CD4-positive, alpha-beta T cell (primary cell): ENCODE data around the gene OR2L8. TPM values are rescaled to one million over a fixed set of nuclear protein-coding genes. Genes with fewer than 3 reads are reported as not detected.

Experiments used
- ATAC-seq: fragments of 200-7000 bp; cut with Tn5 transposase; one replicate; pipeline ENCODE4 v1.10.0; 2022; ENCODE audit warnings: mild to moderate bottlenecking; ENCODE audit not compliant: poor library complexity
- CTCF ChIA-PET: fragments of 350-600 bp; sonication (Branson Sonifier 250); formaldehyde crosslinking; loops from one replicate; lab custom pipeline; 2021; ENCODE audit warnings: antibody characterized with exemption, inconsistent platforms; lab: Charles Lee
- POLR2A ChIA-PET: fragments of 350-600 bp; sonication (Branson Sonifier 250); formaldehyde crosslinking; loops from one replicate; lab custom pipeline; 2021; ENCODE audit warnings: antibody characterized with exemption, inconsistent platforms; lab: Charles Lee
- DNase-seq, 14 experiments: peaks; one replicate each; pipeline ENCODE4 v3.0.0-alpha.2; 2013 to 2020; ENCODE audit warnings: mixed read lengths in 2 of 14
- H3K27ac ChIP-seq, 2 donors: one replicate each; pipeline versions ENCODE4 v1.5.1 to v1.7.0; 2013; ENCODE audit warnings: low read length in 2 of 2, low read depth in 1 of 2, mild to moderate bottlenecking in 1 of 2
- H3K27me3 ChIP-seq, 2 experiments: 1 replicate in 1 of 2; 2 replicates in 1 of 2; pipeline versions ENCODE4 v1.6.1 to v1.7.0; 2013; ENCODE audit warnings: low read length in 2 of 2, control low read depth in 1 of 2, mild to moderate bottlenecking in 1 of 2, moderate library complexity in 1 of 2; ENCODE audit not compliant: insufficient read depth in 2 of 2, control insufficient read depth in 1 of 2
- H3K36me3 ChIP-seq: one replicate; pipeline ENCODE4 v1.6.1; 2013; ENCODE audit warnings: low read length, control low read depth; ENCODE audit not compliant: insufficient read depth
- H3K4me1 ChIP-seq: one replicate; pipeline ENCODE4 v1.6.1; 2013; ENCODE audit warnings: low read length, control low read depth; ENCODE audit not compliant: insufficient read depth
- H3K4me3 ChIP-seq: one replicate; pipeline ENCODE4 v1.5.1; 2013; ENCODE audit warnings: mild to moderate bottlenecking, low read length, moderate library complexity
- H3K9me3 ChIP-seq, 2 experiments: 1 replicate in 1 of 2; 2 replicates in 1 of 2; pipeline versions ENCODE4 v1.6.1 to v1.7.0; 2013; ENCODE audit warnings: low read length in 2 of 2, mild to moderate bottlenecking in 2 of 2, control low read depth in 1 of 2, moderate library complexity in 1 of 2; ENCODE audit not compliant: control insufficient read depth in 1 of 2, insufficient read depth in 1 of 2
- H3K27ac Mint-ChIP-seq: one replicate; pipeline ENCODE4 v1.8.0; 2020; ENCODE audit warnings: mixed read lengths
- H3K27me3 Mint-ChIP-seq: one replicate; pipeline ENCODE4 v1.8.0; 2021; ENCODE audit warnings: mixed read lengths
- H3K36me3 Mint-ChIP-seq: one replicate; pipeline ENCODE4 v1.8.0; 2021; ENCODE audit warnings: low read depth, mixed read lengths
- H3K4me1 Mint-ChIP-seq: one replicate; pipeline ENCODE4 v1.8.0; 2021; ENCODE audit warnings: low read depth, mixed read lengths
- H3K4me3 Mint-ChIP-seq: one replicate; pipeline ENCODE4 v1.8.0; 2020; ENCODE audit warnings: mild to moderate bottlenecking, mixed read lengths
- H3K9me3 Mint-ChIP-seq: one replicate; pipeline ENCODE4 v1.8.0; 2020; ENCODE audit warnings: mixed read lengths
- intact Hi-C, 2 experiments: fragments of 100-400 bp; cut with DNase I in 1 of 2; cut with micrococcal nuclease in 1 of 2; formaldehyde crosslinking; loops; one replicate each; pipeline versions ENCODE4 v1.15.1 to v1.9.0; 2023 to 2025; cut with DNase I, micrococcal nuclease
- total RNA-seq, 174 experiments: library from RNA in 2 of 174; stranded (reverse) in 2 of 174; gene quantifications; one replicate each; pipeline ENCODE4 v1.2.3 and lab custom pipeline; 2021 to 2026
- TF ChIP-seq, protein P1 (sequence below): fragments of 200-600 bp; IDR thresholded peaks from one replicate; pipeline ENCODE4 v1.8.0; 2022; ENCODE audit warnings: antibody characterized with exemption, mild to moderate bottlenecking

The OR2L8 gene
- total RNA-seq, 2 experiments from 2014 or later = 0.55 to 0.78 TPM

DNA sequence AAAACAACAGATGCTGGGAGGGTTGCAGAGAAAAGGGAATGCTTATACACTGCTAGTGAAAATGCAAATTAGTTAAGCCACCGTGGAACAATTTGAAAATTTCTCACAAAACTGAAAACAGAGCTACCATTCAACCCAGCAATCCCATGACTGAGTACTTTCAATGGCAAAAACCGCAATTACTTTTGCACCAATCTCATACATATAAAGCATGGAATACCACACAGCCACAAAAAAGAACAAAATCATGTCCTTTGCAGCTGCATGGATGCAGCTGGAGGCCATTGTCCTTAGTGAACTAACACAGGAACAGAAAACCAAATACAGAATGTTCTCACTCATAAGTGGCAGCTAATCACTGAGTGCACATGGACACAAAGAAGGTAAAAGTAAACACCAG is 34.9 kb upstream of the OR2L8 start:
- Mint-ChIP-seq H3K36me3 (no peaks in the 10 kb centered on the region), H3K4me3 (no peak overlapping the region), H3K27me3 (peaks cover 18% of the 10 kb centered on the region), H3K27ac (no peak overlapping the region), H3K4me1 (no peaks in the 10 kb centered on the region), H3K9me3 (no peaks in the 10 kb centered on the region)
- Histone ChIP-seq H3K27ac (no peak overlapping the region), H3K27me3 (no peaks in the 10 kb centered on the region), H3K4me3 (no peak overlapping the region), H3K4me1 (no peaks in the 10 kb centered on the region), H3K9me3 (no peaks in the 10 kb centered on the region), H3K36me3 (no peaks in the 10 kb centered on the region)
- ChIA-PET CTCF (no interaction called here), POLR2A (no interaction called here)
- no peak for ATAC-seq
- intact Hi-C loops = no loop called here
- TF ChIP-seq, protein P1, sequence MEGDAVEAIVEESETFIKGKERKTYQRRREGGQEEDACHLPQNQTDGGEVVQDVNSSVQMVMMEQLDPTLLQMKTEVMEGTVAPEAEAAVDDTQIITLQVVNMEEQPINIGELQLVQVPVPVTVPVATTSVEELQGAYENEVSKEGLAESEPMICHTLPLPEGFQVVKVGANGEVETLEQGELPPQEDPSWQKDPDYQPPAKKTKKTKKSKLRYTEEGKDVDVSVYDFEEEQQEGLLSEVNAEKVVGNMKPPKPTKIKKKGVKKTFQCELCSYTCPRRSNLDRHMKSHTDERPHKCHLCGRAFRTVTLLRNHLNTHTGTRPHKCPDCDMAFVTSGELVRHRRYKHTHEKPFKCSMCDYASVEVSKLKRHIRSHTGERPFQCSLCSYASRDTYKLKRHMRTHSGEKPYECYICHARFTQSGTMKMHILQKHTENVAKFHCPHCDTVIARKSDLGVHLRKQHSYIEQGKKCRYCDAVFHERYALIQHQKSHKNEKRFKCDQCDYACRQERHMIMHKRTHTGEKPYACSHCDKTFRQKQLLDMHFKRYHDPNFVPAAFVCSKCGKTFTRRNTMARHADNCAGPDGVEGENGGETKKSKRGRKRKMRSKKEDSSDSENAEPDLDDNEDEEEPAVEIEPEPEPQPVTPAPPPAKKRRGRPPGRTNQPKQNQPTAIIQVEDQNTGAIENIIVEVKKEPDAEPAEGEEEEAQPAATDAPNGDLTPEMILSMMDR = no peak
- no peak for DNase-seq

DNA sequence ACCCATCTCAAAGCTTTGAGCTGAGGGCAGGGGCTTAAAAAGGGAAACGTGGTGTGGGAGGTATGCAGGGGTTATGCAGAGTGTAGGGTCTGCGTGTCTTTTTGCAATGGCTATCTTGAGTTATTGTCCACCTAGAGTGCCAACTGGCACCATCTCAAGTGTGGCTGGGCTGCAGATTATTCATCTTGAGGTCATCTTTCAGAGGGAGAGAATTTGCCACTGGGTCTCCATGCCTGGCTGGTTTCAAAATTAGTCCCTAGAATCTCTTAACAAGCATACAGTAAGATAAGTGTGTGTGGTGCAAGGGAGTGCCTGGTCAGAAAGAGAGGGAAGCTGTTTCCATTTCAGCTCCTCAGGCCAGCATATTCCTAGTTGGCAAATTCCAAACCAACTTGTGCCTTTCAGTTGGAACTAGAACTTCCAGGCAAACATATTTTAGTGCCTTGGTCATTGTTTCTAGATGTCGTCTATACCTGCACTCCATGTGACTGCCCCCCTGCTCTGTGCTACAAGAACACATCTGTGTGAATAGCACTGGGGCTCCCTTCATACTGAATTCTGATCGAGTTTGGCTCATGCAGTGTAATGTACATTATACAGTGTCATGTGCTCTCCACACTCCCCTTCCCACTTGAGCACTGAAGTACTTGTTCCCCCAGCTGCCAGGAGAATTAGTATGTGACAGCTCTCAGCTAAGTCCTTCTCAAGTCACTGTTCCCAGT is 33.6 kb upstream of the OR2L8 start:
- CTCF ChIA-PET = no interaction called here
- TF ChIP-seq, protein P1 = no peak

DNA sequence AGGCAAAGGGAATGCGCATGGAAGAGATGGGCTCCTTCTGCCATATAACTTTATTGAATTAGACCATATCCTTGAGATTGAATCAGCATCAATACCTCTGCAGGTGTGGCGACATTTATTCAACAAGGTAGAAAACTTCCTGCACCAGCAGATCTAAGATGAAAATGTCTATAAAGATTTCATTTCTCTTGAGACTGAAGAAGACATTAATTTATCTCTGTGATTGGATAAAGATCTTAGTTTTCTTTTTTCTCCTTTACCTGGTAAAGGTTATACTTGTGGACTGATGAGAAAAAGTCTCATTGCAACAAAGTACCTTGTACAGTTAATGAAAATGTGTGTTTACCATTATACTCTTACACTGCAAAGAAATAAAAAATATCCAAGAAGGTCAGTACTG is 28.7 kb upstream of the OR2L8 start, which contains the start of gene OR2T8:
OR2T8 (plus strand) TSS at position 301 of the 400 bp plus-strand sequence. CDS start 766 bp downstream, outside the sequence.
- no peak within 1 kb of the TSS for H3K27ac ChIP-seq
- intact Hi-C loops = no loop called here
- TF ChIP-seq, protein P1 = no peak
- no peak for DNase-seq
- Mint-ChIP-seq H3K4me3 (no peak within 1 kb of the TSS), H3K36me3 (no peaks in the 10 kb centered on the region), H3K4me1 (no peaks in the 10 kb centered on the region), H3K27ac (no peak within 1 kb of the TSS), H3K9me3 (no peaks in the 10 kb centered on the region), H3K27me3 (peaks cover 18% of the 10 kb centered on the region)
- H3K27me3 ChIP-seq = no peaks in the 10 kb centered on the region
- no peak within 1 kb of the TSS for H3K4me3 ChIP-seq
- ChIA-PET POLR2A (no interaction called here), CTCF (no interaction called here)
- H3K36me3 ChIP-seq = no peaks in the 10 kb centered on the region
- no peaks in the 10 kb centered on the region for H3K4me1 ChIP-seq
- ATAC-seq = no peak
- H3K9me3 ChIP-seq = no peaks in the 10 kb centered on the region

More for the DNA sequence above, 33.6 kb upstream of the OR2L8 start:
- Mint-ChIP-seq H3K27me3 (peaks cover 18% of the 10 kb centered on the region), H3K9me3 (no peaks in the 10 kb centered on the region), H3K4me1 (no peaks in the 10 kb centered on the region), H3K36me3 (no peaks in the 10 kb centered on the region), H3K27ac (no peak overlapping the region), H3K4me3 (no peak overlapping the region)
- ATAC-seq (no peak), DNase-seq (no peak)
- H3K4me1 ChIP-seq = no peaks in the 10 kb centered on the region
- no peaks in the 10 kb centered on the region for H3K36me3 ChIP-seq
- no peaks in the 10 kb centered on the region for H3K27me3 ChIP-seq
- no peak overlapping the region for H3K4me3 ChIP-seq
- H3K27ac ChIP-seq = no peak overlapping the region
- POLR2A ChIA-PET = no interaction called here
- no peaks in the 10 kb centered on the region for H3K9me3 ChIP-seq
- intact Hi-C loops = no loop called here
